Cardiac muscle cell (in vitro differentiated cells and primary cell): Measurements from ENCODE around the gene TSPAN9. TPM values are rescaled to one million over a fixed set of nuclear protein-coding genes. Genes with fewer than 3 reads are reported as not detected.

Source experiments
- DNase-seq, 2 donors: peaks; one replicate each; pipeline versions ENCODE4 v3.0.0 to v3.0.0-alpha.2; 2010 to 2017; ENCODE audit warnings: low read depth in 1 of 2, low spot score in 1 of 2
- H3K27ac ChIP-seq: fragments of 200-600 bp; sonication (generic); 2 replicates; pipeline ENCODE4 v1.5.1; 2016
- H3K27me3 ChIP-seq: fragments of 200-600 bp; sonication (generic); 2 replicates; pipeline ENCODE4 v1.6.0; 2016; ENCODE audit warnings: control low read depth
- H3K36me3 ChIP-seq: fragments of 200-600 bp; sonication (generic); 2 replicates; pipeline ENCODE4 v1.5.1; 2016; ENCODE audit warnings: control low read depth
- H3K4me1 ChIP-seq: fragments of 200-600 bp; sonication (generic); 2 replicates; pipeline ENCODE4 v1.8.1; 2017; ENCODE audit warnings: low read depth, mild to moderate bottlenecking, mixed run types
- H3K4me3 ChIP-seq: fragments of 200-600 bp; sonication (generic); 2 replicates; pipeline ENCODE4 v1.5.1; 2016; ENCODE audit warnings: mild to moderate bottlenecking
- H3K9me3 ChIP-seq: fragments of 200-600 bp; sonication (generic); 2 replicates; pipeline ENCODE4 v1.5.1; 2017; ENCODE audit warnings: low read depth, mild to moderate bottlenecking, control low read depth
- polyA plus RNA-seq: library from polyadenylated mRNA; unstranded; fragments of >200 nt; fragmentation: Nextera tagmentation; extraction: Ambion mirVana; gene quantifications from 2 replicates; pipeline ENCODE4 v1.2.1, GENCODE V29; 2016
- total RNA-seq: library from RNA; depleted of rRNA; stranded (reverse); fragments of >200 nt; gene quantifications from 2 replicates; pipeline ENCODE4 v1.2.3, GENCODE V29; 2016
- TF ChIP-seq, protein P1 (sequence below): IDR thresholded peaks from 2 replicates; pipeline ENCODE4 v1.5.1; 2012; ENCODE audit warnings: low read depth, mild to moderate bottlenecking, low read length

Gene TSPAN9
- total and polyA plus RNA-seq, 2 experiments from 2014 or later: 13.3 to 199 TPM

DNA sequence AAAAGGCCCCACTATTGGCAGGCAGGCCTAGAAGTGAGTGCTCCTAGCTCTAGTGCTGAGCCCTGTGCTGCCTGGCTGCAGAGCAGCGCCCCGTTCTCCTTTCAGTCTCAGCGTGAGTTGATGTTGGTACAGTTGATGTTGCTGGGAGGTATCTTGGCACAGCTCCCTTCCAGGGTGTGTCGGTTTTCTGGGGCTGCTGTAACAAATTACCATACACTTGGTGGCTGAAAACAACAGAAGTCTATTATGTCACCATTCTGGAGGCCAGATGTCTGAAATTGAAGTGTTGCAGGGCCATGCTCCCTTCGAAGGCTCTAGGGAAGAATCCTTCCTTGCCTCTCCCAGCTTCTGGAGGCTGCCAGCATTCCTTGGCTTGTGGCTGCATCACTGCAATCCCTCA is 151.4 kb downstream of the TSPAN9 start:
- H3K27me3 ChIP-seq: no peaks in the 10 kb centered on the region
- TF ChIP-seq, protein P1, sequence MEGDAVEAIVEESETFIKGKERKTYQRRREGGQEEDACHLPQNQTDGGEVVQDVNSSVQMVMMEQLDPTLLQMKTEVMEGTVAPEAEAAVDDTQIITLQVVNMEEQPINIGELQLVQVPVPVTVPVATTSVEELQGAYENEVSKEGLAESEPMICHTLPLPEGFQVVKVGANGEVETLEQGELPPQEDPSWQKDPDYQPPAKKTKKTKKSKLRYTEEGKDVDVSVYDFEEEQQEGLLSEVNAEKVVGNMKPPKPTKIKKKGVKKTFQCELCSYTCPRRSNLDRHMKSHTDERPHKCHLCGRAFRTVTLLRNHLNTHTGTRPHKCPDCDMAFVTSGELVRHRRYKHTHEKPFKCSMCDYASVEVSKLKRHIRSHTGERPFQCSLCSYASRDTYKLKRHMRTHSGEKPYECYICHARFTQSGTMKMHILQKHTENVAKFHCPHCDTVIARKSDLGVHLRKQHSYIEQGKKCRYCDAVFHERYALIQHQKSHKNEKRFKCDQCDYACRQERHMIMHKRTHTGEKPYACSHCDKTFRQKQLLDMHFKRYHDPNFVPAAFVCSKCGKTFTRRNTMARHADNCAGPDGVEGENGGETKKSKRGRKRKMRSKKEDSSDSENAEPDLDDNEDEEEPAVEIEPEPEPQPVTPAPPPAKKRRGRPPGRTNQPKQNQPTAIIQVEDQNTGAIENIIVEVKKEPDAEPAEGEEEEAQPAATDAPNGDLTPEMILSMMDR: no peak
- H3K27ac ChIP-seq: no peak overlapping the region
- H3K9me3 ChIP-seq: no peaks in the 10 kb centered on the region
- no peak overlapping the region for H3K4me3 ChIP-seq
- H3K36me3 ChIP-seq: no peaks in the 10 kb centered on the region
- DNase-seq: no peak
- peaks cover 39% of the 10 kb centered on the region for H3K4me1 ChIP-seq

DNA sequence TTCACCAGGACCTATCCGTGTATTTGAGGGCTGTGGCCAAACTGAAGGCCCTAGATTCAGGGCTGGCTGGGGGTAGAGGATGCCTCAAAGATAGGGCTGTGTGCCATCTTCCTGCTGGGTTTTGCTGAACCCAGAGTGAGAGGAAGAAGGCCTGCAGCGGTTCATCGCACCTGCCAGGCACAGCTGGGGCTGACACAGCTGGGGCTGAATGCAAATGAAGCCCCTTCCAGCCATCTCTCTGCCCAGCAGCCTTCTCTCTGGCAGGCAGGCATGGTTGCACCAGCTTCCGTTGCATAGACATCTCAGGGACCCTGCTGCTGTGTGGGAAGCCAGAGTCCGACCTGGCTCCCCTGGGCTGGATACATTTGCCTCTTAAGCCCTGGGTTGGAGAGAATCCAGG is 152.4 kb downstream of the TSPAN9 start:
- DNase-seq: no peak
- Histone ChIP-seq H3K36me3 (no peaks in the 10 kb centered on the region), H3K27me3 (no peaks in the 10 kb centered on the region), H3K4me3 (no peak overlapping the region), H3K27ac (no peak overlapping the region), H3K9me3 (no peaks in the 10 kb centered on the region), H3K4me1 (peaks cover 29% of the 10 kb centered on the region)
- TF ChIP-seq, protein P1: no peak

DNA sequence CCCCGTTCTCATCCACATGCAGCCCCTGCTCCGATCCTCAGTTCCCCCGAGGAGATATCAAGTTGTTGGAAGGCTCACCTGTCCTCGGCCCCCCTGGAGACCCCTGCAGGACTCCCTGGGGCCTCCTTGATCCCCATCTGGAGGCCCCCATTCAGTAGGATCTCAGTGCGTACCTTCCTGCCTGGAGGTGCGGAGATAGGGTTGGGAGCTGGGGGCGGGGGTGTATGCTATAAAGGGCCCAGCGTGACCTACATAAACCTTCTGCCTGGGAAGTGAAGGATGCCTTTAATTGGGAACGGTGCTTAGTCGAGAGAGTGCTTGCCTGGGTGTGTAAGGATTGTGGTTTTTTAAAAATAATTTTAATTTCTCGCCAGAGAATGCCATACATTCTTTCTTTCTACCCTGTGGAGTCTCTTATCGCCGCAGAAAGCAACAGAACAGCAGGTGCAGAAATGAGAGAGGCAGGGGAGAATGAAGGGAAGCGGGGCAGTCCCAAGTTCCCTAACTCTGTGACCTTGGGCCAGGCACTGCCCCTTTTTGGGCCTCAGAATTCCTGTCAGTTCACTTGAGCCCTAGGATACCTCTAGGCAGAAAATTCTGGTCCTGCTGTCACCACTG is 153.7 kb downstream of the TSPAN9 start:
- H3K4me1 ChIP-seq: peaks cover 25% of the 10 kb centered on the region

DNA sequence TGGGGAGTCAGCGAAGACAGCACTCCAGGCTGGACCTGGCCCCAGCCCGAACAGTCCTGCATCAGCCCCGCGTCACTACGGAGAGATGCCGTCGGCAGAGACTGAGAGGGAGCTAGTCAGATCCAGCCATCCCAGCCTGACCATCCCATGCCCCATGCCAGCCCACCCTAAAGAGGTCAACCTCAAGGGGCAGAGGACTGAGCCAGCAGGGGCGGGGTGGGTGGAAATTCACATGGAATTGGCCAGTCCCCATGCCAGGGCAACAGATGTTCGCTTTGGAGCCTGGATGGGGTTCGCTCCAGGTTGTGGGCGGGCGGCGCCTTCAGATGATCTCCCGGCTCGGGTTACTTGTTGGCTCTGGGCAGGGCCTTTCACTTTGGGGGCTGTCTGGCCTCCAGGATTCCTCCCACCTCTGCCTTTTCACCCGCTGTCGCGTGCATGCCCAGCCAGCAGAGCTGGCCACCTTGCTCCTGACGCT is 154.3 kb downstream of the TSPAN9 start:
- peak overlapping the region; percentile 66 for H3K27ac ChIP-seq
- no peaks in the 10 kb centered on the region for H3K9me3 ChIP-seq
- H3K4me3 ChIP-seq: no peak overlapping the region
- DNase-seq: peak in 1 of 2 donors; percentile 48
- peaks cover 31% of the 10 kb centered on the region for H3K4me1 ChIP-seq
- H3K36me3 ChIP-seq: no peaks in the 10 kb centered on the region
- TF ChIP-seq, protein P1: no peak
- no peaks in the 10 kb centered on the region for H3K27me3 ChIP-seq

More for the DNA sequence above, 153.7 kb downstream of the TSPAN9 start:
- H3K9me3 ChIP-seq: no peaks in the 10 kb centered on the region
- peak overlapping the region; percentile 66 for H3K27ac ChIP-seq
- no peaks in the 10 kb centered on the region for H3K27me3 ChIP-seq
- TF ChIP-seq, protein P1: no peak
- no peak overlapping the region for H3K4me3 ChIP-seq
- no peak for DNase-seq
- no peaks in the 10 kb centered on the region for H3K36me3 ChIP-seq

DNA sequence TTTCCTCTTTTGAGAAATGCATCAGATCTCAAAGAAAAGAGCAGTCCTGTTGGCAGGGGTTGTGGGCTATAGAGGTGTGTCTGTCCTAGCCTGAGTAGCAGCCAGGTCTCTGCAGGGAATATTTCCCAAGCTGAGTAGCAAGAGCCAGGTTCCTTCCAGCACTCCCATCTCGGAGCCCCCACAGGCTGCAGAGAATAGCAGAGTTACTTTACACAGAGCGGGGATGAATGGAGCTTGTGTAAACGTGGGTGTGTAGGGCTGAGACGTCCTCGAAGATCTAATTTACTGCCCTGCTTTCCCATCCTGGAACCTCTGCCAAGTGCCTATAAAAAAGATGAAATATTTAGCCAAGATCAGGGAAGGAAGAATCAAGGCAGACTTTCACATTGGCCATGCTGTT is 156.6 kb downstream of the TSPAN9 start:
- Histone ChIP-seq H3K4me3 (no peak overlapping the region), H3K36me3 (no peaks in the 10 kb centered on the region), H3K27me3 (no peaks in the 10 kb centered on the region), H3K9me3 (no peaks in the 10 kb centered on the region), H3K4me1 (peaks cover 38% of the 10 kb centered on the region), H3K27ac (no peak overlapping the region)
- TF ChIP-seq, protein P1: no peak
- no peak for DNase-seq
